ENCODE measurements around the gene C11orf87.

Gene C11orf87

DNA sequence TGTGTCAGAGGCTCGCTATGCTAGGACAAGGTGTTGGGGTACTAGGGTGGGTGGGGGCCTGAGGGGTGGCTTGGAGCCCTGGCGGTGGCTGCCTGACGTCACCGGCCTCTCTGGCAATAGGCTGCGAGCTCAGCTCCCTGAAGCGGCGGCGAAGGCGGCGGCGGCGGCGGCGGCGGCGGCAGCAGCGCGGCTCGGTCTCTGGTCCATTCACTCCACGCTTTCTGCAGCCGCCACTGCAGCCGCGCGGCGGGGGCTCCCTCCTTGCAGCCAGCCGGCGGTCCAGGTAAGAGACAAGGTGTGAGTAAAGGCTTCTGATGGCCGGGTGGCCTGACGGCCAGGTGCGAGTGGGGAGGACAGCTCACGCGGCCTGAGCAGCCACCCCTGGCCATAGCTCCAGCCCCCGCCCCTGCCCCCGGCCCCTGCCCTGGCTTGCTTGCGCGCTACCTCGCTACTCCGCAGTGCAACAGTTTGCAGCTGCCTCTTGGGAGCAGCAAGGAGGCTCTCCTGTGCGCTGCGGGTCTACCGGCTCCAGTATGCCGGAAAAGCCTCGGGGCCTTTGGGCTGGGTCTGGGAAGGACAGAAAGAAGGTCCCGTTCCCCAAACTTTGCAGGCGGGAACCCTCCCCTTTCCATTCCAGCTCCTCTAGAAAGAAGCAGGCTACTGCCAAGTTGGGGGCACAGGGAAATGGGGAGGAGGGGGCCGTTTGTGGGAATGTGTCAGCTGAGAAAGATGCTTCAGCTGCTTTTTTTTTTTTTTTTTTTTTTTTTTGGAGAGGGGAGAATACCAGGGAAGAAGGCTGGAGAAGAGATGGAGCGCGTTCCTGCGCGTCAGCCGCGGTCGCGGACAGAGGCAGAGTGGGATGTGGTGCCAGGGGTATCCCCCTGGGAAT is at the start of gene C11orf87:
TSS of gene C11orf87 (plus strand) at position 210 of the 889 bp plus-strand sequence. CDS start 1,444 bp downstream, outside the sequence.
- H3K27ac Mint-ChIP-seq, result no peak within 1 kb of the TSS

DNA sequence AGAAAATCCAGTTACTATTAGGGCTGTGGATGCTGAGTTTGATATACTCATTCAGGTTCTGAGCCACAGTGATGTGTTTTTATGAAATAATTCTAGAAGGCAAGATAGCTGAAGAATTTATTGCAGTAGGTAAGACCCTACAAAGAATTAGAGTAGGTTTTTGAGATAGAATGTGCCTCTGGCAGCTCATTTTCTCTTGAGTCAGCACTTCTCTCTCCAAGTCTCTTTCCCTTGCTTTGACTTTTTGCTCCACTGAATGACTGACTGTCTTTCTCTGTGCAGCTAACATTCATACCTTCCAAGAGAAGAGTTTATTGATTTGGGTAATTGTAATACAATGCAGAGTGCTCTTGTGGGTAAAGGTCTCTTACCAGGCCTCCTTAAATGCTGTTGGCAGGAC is 48.0 kb upstream of the C11orf87 start:
- H3K4me1 Mint-ChIP-seq, result no peaks in the 10 kb centered on the region
- H3K9me3 Mint-ChIP-seq, result peaks cover 6% of the 10 kb centered on the region
- H3K36me3 Mint-ChIP-seq, result no peaks in the 10 kb centered on the region

More for the DNA sequence above, at the start of gene C11orf87:
- H3K27me3 Mint-ChIP-seq, result peaks cover 31% of the 10 kb centered on the region
- no peak within 1 kb of the TSS for H3K4me3 Mint-ChIP-seq
- H3K36me3 Mint-ChIP-seq, result no peaks in the 10 kb centered on the region
- H3K4me1 Mint-ChIP-seq, result no peaks in the 10 kb centered on the region
- no peaks in the 10 kb centered on the region for H3K9me3 Mint-ChIP-seq

DNA sequence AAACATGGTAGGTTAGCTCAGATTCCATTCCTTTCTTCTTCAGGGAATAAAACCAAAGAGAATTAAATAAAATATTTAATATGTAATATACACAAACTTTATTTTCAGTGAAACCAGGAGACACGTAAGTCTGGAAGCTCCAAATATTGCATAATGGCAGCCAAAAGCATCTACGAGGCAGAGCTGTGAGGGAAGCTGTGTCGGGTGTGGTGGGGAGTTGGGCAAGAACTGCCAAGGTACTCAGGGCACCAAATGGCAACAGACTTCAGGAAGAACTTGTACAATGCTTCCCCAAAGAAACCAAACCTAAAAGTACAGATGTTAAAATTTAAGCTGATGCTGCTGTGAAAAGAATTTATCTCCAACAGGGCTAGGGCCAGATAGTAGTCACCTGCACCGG is 47.5 kb upstream of the C11orf87 start:
- peaks cover 2% of the 10 kb centered on the region for H3K27me3 Mint-ChIP-seq
- H3K36me3 Mint-ChIP-seq, result no peaks in the 10 kb centered on the region
- no peak overlapping the region for H3K4me3 Mint-ChIP-seq
- H3K9me3 Mint-ChIP-seq, result peaks cover 2% of the 10 kb centered on the region
- no peak overlapping the region for H3K27ac Mint-ChIP-seq
- H3K4me1 Mint-ChIP-seq, result no peaks in the 10 kb centered on the region

More for the DNA sequence above, 48.0 kb upstream of the C11orf87 start:
- Mint-ChIP-seq H3K27me3 (peaks cover 2% of the 10 kb centered on the region), H3K27ac (no peak overlapping the region), H3K4me3 (no peak overlapping the region)

DNA sequence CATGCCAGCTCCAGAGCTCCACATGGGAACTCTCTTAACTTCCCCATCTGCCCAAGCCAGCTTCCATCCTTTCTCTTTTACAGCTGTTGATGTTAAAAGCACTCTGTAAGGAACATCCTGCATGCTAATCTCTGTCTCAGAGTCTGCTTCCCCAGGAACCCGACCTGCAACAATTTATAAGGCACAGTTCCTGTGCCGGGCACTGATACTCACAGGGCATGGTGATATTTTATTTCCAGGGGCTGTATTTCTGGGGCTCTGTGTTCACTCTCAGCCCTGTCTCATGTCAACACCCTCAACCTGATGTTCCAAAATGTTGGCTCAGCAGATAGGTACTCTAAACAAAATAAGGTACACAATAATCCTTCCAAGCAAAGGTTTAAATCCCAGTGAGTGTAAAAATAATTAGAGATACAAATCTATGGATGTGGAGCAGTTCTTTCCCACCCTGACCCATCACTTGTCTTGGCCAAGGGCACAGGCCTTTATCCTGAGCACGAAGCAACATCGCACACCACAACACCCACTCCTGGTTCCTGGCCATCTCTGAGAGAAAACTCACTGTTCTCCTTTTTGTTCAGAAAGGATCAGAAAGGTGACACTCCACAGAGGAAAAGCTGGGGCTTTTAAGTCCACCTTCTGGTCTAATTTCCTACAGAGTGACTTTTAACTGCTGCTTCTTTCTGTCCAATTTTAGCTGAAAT is 44.8 kb upstream of the C11orf87 start:
- H3K27me3 Mint-ChIP-seq, result no peaks in the 10 kb centered on the region
- H3K27ac Mint-ChIP-seq, result no peak overlapping the region
- no peaks in the 10 kb centered on the region for H3K4me1 Mint-ChIP-seq
- no peak overlapping the region for H3K4me3 Mint-ChIP-seq
- H3K36me3 Mint-ChIP-seq, result no peaks in the 10 kb centered on the region
- H3K9me3 Mint-ChIP-seq, result no peaks in the 10 kb centered on the region

DNA sequence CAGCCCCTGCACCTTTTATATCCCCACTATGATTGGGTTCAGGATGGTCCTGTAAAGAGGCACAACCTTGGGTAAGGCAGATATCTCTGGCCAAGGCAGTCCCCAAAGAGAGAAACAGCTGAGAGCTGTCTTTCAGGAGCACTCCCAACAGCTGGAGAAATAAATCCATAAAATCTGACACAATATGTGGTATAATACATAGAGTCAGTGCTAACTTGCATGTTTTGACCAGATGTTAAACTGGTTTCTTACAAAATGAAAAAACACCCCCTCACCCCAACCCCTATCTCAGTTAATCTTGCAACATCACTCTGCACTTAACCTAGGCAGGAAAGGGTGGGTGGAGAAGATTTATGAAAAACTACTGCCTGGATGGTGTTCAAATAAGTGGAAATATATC is 44.0 kb upstream of the C11orf87 start:
- H3K36me3 Mint-ChIP-seq, result no peaks in the 10 kb centered on the region
- no peak overlapping the region for H3K4me3 Mint-ChIP-seq
- H3K27me3 Mint-ChIP-seq, result no peaks in the 10 kb centered on the region
- H3K4me1 Mint-ChIP-seq, result no peaks in the 10 kb centered on the region
- H3K27ac Mint-ChIP-seq, result no peak overlapping the region
- H3K9me3 Mint-ChIP-seq, result no peaks in the 10 kb centered on the region

DNA sequence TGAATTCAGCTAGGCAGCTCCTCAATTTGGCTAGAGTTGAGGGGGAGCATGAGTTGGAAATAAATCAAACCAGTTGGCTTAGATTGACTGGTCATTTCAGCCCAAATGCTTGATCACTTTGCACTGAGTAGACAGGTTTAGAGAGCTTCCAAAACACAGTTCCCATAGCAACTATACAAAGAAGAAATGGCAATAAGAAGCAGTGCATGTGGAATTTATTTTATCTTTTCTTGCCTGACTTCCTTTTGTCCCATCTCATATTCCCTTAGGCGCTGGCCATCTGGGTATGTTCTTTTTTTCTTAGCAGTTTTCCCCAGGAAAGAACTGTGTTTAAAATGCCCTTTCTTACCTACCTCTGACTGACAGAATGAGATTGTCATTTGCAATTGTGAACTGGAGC is 38.7 kb upstream of the C11orf87 start:
- Mint-ChIP-seq H3K27ac (no peak overlapping the region), H3K36me3 (no peaks in the 10 kb centered on the region), H3K9me3 (no peaks in the 10 kb centered on the region), H3K27me3 (no peaks in the 10 kb centered on the region), H3K4me1 (no peaks in the 10 kb centered on the region), H3K4me3 (no peak overlapping the region)

DNA sequence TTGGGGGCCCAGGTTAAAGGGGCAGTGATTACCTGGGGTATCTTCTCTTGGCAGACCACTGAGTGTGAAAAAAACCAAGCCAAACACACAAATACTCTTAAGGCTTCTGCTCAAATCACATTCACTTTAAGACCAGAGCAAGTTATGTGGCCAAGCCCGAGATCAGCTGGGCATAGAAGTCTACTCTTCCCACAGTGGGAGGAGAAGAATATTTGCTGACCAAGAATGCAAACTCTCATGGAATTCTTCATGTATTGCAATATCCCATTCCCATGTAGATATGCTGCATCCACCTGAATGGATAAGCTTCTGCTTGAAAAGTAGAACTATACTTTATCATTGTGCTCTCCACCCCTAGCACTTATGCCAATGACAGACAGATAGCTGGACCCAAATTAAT is 37.1 kb upstream of the C11orf87 start:
- H3K36me3 Mint-ChIP-seq, result no peaks in the 10 kb centered on the region
- no peaks in the 10 kb centered on the region for H3K27me3 Mint-ChIP-seq
- no peaks in the 10 kb centered on the region for H3K4me1 Mint-ChIP-seq
- H3K27ac Mint-ChIP-seq, result no peak overlapping the region
- H3K9me3 Mint-ChIP-seq, result no peaks in the 10 kb centered on the region
- H3K4me3 Mint-ChIP-seq, result no peak overlapping the region

DNA sequence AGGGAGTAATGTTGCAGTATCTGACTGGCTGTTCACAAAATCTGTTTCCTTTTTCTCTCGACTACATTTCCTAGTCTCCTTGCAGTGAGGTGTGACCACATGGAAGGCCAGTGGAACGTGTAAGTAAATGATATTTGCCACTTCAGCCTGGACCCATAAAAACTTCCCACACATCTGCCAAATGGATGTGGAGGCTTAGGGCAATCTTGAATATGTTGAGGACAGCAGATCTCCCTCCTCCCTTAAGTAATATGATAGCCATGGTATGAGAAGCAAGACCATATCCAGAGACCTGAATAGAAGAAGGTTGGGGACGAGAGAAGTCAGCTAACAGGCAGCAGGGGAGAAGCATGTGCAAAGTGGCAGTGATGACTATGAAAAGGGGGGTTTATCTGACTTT is 33.0 kb upstream of the C11orf87 start:
- H3K36me3 Mint-ChIP-seq, result no peaks in the 10 kb centered on the region
- no peak overlapping the region for H3K27ac Mint-ChIP-seq
- no peaks in the 10 kb centered on the region for H3K9me3 Mint-ChIP-seq
- peaks cover 1% of the 10 kb centered on the region for H3K27me3 Mint-ChIP-seq
- no peaks in the 10 kb centered on the region for H3K4me1 Mint-ChIP-seq
- H3K4me3 Mint-ChIP-seq, result no peak overlapping the region

DNA sequence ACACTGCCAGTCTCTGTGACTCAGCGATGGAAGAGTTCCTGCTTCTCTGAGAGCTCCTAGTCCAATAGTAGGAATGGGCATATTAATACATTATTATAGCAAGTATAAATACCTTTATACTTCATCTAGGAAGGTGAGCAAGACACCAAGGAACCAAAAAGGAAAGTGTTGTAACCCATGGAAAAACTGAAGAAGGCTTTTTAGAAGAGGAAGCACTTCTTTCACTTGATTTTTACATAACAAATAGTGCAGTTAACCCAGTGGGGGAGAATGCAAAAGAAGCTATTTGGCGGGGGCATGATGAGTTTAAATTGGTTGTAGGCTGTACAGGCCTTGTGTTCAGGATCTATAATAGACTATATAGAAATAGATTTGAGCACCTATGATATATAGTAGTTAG is 31.2 kb upstream of the C11orf87 start:
- peaks cover 1% of the 10 kb centered on the region for H3K27me3 Mint-ChIP-seq
- no peaks in the 10 kb centered on the region for H3K36me3 Mint-ChIP-seq
- H3K4me1 Mint-ChIP-seq, result no peaks in the 10 kb centered on the region
- no peak overlapping the region for H3K4me3 Mint-ChIP-seq
- no peaks in the 10 kb centered on the region for H3K9me3 Mint-ChIP-seq
- H3K27ac Mint-ChIP-seq, result no peak overlapping the region

DNA sequence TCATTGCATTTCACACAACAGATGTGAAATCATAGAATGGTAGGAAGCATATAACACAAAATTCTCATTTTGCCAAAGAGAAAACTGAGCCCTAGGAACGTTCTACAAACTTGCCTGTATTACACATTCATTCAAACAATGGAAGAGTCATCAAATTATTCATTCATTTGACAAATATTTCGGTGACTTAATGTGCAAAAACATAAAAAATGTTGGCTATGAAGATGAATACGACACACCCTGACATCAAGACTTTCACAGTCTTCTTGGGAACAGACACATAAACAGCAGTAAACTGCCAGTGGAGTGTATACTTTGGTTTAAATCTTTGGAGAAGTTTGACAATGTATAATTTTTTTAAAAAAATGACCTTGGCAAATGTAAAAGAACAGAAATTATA is 20.4 kb upstream of the C11orf87 start:
- Mint-ChIP-seq H3K4me3 (no peak overlapping the region), H3K9me3 (peaks cover 9% of the 10 kb centered on the region), H3K27me3 (no peaks in the 10 kb centered on the region), H3K4me1 (no peaks in the 10 kb centered on the region), H3K36me3 (no peaks in the 10 kb centered on the region), H3K27ac (no peak overlapping the region)

DNA sequence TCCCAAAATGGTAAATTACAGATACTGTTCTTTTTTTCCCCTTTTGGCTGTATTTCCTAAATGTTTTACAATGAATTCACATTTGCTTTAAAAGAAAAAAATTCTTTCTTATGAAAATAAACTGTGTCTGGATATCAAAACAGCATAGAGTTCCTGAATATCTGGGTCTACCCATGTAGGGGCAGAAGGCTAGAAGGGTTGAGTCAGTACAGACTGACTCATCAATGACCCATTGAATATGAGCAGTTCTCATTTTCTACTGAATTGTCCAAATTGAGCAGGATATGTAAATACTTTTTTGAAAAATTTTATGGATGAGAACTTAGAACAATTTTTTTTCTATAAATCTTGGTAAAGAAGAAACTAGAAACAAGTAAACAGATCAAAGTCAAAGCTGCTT is 16.3 kb upstream of the C11orf87 start:
- H3K9me3 Mint-ChIP-seq, result peaks cover 5% of the 10 kb centered on the region
- H3K27me3 Mint-ChIP-seq, result no peaks in the 10 kb centered on the region
- no peaks in the 10 kb centered on the region for H3K4me1 Mint-ChIP-seq
- H3K27ac Mint-ChIP-seq, result no peak overlapping the region
- no peak overlapping the region for H3K4me3 Mint-ChIP-seq
- H3K36me3 Mint-ChIP-seq, result no peaks in the 10 kb centered on the region

DNA sequence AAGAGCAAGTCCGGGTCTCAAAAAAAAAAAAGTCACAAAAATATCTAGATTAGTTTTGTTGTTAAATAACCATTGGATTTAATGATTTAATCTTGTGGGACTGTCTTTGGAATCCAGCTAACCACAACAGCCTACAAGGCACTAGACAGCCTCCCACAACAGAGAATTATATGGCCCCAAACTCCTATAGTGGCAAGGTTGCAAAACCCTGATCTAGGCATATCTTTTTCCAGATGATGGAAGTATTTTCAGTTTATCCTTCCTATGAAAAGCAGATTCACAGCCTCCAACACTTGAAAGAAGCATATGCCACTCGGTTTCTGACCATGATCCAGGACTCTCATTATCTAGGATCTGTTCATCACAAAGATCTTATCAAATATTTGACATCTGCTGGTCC is 5.4 kb upstream of the C11orf87 start:
- H3K4me1 Mint-ChIP-seq, result no peaks in the 10 kb centered on the region
- H3K4me3 Mint-ChIP-seq, result no peak overlapping the region
- H3K27ac Mint-ChIP-seq, result no peak overlapping the region
- H3K36me3 Mint-ChIP-seq, result no peaks in the 10 kb centered on the region
- H3K9me3 Mint-ChIP-seq, result peaks cover 12% of the 10 kb centered on the region
- peaks cover 11% of the 10 kb centered on the region for H3K27me3 Mint-ChIP-seq

DNA sequence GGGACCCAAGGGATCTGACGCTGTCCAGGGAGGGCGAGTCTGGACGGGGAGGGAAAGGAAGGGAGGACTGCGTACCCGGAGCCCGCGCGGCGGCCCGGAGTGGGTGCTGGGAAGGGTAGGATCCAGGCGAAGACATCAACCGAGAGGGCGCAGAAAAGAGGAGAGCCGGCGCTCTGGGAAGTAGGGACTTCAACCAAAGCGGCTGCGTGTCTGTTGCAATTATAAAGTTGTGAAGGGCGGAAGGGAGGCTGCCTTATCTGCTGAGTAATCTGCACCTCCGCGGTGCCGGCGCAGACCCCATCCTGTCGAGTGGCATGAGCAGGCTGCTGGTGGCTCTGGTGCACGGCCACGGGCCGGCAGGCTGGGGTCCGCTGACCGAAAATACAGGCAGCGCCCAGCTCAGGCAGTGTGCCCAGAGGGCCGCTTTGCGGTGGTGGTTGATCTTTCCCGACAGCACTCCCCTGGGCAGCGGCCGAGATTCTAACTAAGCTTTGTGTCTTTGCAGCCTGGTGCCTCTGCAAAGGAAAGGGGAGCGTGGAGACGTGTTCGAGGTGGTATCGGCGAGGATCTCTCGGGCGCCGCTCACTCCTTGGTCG is 978 bp downstream of the C11orf87 start:
- Mint-ChIP-seq H3K27ac (no peak overlapping the region), H3K4me3 (no peak overlapping the region), H3K36me3 (no peaks in the 10 kb centered on the region), H3K27me3 (peaks cover 31% of the 10 kb centered on the region), H3K9me3 (no peaks in the 10 kb centered on the region), H3K4me1 (no peaks in the 10 kb centered on the region)

DNA sequence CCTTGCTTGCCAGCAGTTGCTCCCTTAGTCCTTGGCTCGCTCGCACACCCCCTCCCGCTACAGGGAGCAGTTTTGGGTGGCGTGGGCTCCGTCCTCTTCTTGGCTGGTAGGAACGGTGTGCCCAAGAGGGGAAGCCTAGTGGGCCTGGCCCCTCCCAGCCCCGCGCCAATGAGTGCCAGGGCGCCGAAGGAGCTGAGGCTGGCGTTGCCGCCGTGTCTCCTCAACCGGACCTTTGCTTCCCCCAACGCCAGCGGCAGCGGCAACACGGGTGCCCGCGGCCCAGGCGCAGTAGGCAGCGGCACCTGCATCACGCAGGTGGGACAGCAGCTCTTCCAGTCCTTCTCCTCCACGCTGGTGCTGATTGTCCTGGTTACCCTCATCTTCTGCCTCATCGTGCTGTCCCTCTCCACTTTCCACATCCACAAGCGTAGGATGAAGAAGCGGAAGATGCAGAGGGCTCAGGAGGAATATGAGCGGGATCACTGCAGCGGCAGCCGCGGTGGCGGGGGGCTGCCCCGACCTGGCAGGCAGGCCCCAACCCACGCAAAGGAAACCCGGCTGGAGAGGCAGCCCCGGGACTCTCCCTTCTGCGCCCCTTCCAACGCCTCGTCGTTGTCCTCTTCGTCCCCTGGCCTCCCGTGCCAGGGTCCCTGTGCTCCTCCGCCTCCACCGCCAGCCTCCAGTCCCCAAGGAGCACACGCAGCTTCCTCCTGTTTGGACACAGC is 1.6 kb downstream of the C11orf87 start:
- no peaks in the 10 kb centered on the region for H3K36me3 Mint-ChIP-seq
- H3K4me3 Mint-ChIP-seq, result no peak overlapping the region
- H3K4me1 Mint-ChIP-seq, result no peaks in the 10 kb centered on the region
- H3K27ac Mint-ChIP-seq, result no peak overlapping the region
- H3K9me3 Mint-ChIP-seq, result no peaks in the 10 kb centered on the region
- peaks cover 31% of the 10 kb centered on the region for H3K27me3 Mint-ChIP-seq

DNA sequence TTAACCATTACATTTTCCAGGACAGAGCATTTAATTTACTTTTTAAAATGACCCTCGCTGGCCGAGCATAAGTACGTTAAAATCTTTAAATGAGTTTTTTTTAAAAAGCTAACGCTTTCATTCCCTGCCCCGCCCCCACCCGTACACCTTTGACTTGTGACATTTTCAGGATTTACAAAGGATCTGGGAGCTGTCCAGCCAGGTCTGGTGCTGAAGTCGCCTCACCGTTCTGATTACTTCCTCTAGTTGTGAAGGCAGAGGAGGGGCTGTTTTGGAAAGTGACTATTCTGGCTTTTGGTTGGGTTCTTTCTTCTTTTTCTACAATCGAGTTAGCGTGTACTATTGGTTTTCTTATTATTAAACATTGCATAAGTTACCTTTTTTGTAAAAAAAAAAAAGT is 2.9 kb downstream of the C11orf87 start:
- no peaks in the 10 kb centered on the region for H3K4me1 Mint-ChIP-seq
- H3K27ac Mint-ChIP-seq, result no peak overlapping the region
- H3K4me3 Mint-ChIP-seq, result no peak overlapping the region
- no peaks in the 10 kb centered on the region for H3K9me3 Mint-ChIP-seq
- no peaks in the 10 kb centered on the region for H3K36me3 Mint-ChIP-seq
- H3K27me3 Mint-ChIP-seq, result peaks cover 28% of the 10 kb centered on the region

All from activated naive CD4-positive, alpha-beta T cell treated with anti-CD3 and anti-CD28 coated beads, Interleukin-2, amount 50 U/mL, for 24 hours (primary cell).